Esophagus muscularis mucosa (tissue), 4 donors: ENCODE results near the gene ILF3.

Experiments used
- EP300 ChIP-seq: sonication (generic); formaldehyde crosslinking; IDR thresholded peaks from one replicate; pipeline ENCODE4 v1.6.1; 2017; ENCODE audit warnings: antibody characterized with exemption
- POLR2A ChIP-seq: fragments of 450-650 bp; IDR thresholded peaks from one replicate; pipeline ENCODE4 v1.6.1; 2017; ENCODE audit warnings: antibody characterized with exemption, moderate library complexity, mild to moderate bottlenecking, low read depth
- POLR2AphosphoS5 ChIP-seq, 2 donors: sonication (generic); formaldehyde crosslinking; IDR thresholded peaks; one replicate each; pipeline ENCODE4 v1.6.1; 2017; ENCODE audit warnings: antibody characterized with exemption in 2 of 2
- TF ChIP-seq, protein P1 (sequence below), 3 experiments: fragments of 200-600 bp in 2 of 3; fragments of 450-650 bp in 1 of 3; sonication (generic) in 2 of 3; IDR thresholded peaks; one replicate each; pipeline ENCODE4 v1.5.1; 2017 to 2019; ENCODE audit warnings: antibody characterized with exemption in 3 of 3, mild to moderate bottlenecking in 2 of 3, moderate library complexity in 1 of 3

DNA sequence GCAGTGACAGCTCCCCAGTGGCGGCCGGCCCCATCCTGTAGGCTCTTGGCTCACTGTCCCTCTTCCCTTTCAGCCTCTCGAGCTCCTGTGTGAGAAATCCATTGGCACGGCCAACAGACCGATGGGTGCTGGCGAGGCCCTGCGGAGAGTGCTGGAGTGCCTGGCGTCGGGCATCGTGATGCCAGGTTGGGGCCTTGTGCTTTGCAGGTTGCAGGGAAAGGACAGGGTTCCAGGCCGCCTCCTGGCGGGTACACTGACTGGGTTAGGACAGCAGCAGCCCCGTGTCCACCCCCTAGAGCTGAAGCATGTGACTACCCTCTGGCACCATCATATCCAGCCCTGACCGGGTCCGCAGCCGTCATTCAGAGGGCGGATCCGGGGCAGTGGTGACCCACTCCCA lies 25.6 kb downstream of the ILF3 start:
- TF ChIP-seq POLR2A (no peak), POLR2AphosphoS5 (IDR thresholded peaks at IDR 0.05) (no peak), EP300 (no peak)
- TF ChIP-seq, protein P1, sequence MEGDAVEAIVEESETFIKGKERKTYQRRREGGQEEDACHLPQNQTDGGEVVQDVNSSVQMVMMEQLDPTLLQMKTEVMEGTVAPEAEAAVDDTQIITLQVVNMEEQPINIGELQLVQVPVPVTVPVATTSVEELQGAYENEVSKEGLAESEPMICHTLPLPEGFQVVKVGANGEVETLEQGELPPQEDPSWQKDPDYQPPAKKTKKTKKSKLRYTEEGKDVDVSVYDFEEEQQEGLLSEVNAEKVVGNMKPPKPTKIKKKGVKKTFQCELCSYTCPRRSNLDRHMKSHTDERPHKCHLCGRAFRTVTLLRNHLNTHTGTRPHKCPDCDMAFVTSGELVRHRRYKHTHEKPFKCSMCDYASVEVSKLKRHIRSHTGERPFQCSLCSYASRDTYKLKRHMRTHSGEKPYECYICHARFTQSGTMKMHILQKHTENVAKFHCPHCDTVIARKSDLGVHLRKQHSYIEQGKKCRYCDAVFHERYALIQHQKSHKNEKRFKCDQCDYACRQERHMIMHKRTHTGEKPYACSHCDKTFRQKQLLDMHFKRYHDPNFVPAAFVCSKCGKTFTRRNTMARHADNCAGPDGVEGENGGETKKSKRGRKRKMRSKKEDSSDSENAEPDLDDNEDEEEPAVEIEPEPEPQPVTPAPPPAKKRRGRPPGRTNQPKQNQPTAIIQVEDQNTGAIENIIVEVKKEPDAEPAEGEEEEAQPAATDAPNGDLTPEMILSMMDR (IDR thresholded peaks at IDR 0.05), result no peak
